Measurements from ENCODE around the gene NMS.

NMS gene

GRCh38 chr2:100451734-100452133 is 18.5 kb upstream of the NMS start:
- ATAC-seq, result no peak

GRCh38 chr2:100453853-100454252 is 16.4 kb upstream of the NMS start:
- ATAC-seq, result no peak
- TF ChIP-seq POU6F1 (CRISPR knock-in tag; IDR thresholded peaks at IDR 0.05; ENCODE audit: borderline replicate concordance, low read depth) (no peak), TCF4 (CRISPR knock-in tag; IDR thresholded peaks at IDR 0.05; ENCODE audit: borderline replicate concordance) (no peak), ZNF565 (CRISPR knock-in tag; conservative IDR thresholded peaks at IDR 0.05; ENCODE audit: low read depth) (no peak), ZNF8 (CRISPR knock-in tag; IDR thresholded peaks at IDR 0.05) (no peak), TSHZ2 (CRISPR knock-in tag; IDR thresholded peaks at IDR 0.05) (no peak), PATZ1 (CRISPR knock-in tag; IDR thresholded peaks at IDR 0.05; ENCODE audit: borderline replicate concordance) (no peak), ARNTL (CRISPR knock-in tag; IDR thresholded peaks at IDR 0.05; ENCODE audit: borderline replicate concordance, low read depth) (no peak), ISL1 (CRISPR knock-in tag; IDR thresholded peaks at IDR 0.05) (no peak), ZFP30 (CRISPR knock-in tag; IDR thresholded peaks at IDR 0.05) (no peak)

More at GRCh38 chr2:100451734-100452133, 18.5 kb upstream of the NMS start:
- TF ChIP-seq ZNF70 (CRISPR knock-in tag; IDR thresholded peaks at IDR 0.05), result no peak
- no peak for TF ChIP-seq BACH2 (CRISPR knock-in tag; IDR thresholded peaks at IDR 0.05; ENCODE audit: borderline replicate concordance)
- no peak for TF ChIP-seq GLIS3 (CRISPR knock-in tag; IDR thresholded peaks at IDR 0.05)
- no peak for TF ChIP-seq TSHZ2 (CRISPR knock-in tag; IDR thresholded peaks at IDR 0.05)
- no peak for TF ChIP-seq PPARA (CRISPR knock-in tag; IDR thresholded peaks at IDR 0.05; ENCODE audit: borderline replicate concordance)
- no peak for TF ChIP-seq ESRRG (CRISPR knock-in tag; IDR thresholded peaks at IDR 0.05)
- no peak for TF ChIP-seq ZFP30 (CRISPR knock-in tag; IDR thresholded peaks at IDR 0.05)
- no peak for TF ChIP-seq ZNF8 (CRISPR knock-in tag; IDR thresholded peaks at IDR 0.05)
- no peak for TF ChIP-seq POU6F1 (CRISPR knock-in tag; IDR thresholded peaks at IDR 0.05; ENCODE audit: borderline replicate concordance, low read depth)
- no peak for TF ChIP-seq CREB5 (CRISPR knock-in tag; IDR thresholded peaks at IDR 0.05; ENCODE audit: low read depth)
- no peak for TF ChIP-seq CSRNP3 (CRISPR knock-in tag; IDR thresholded peaks at IDR 0.05)
- TF ChIP-seq TOX (CRISPR knock-in tag; IDR thresholded peaks at IDR 0.05; ENCODE audit: borderline replicate concordance), result no peak
- TF ChIP-seq TCF4 (CRISPR knock-in tag; IDR thresholded peaks at IDR 0.05; ENCODE audit: borderline replicate concordance), result no peak
- TF ChIP-seq ZFP3 (CRISPR knock-in tag; IDR thresholded peaks at IDR 0.05), result no peak
- TF ChIP-seq SNAI2 (CRISPR knock-in tag; IDR thresholded peaks at IDR 0.05), result no peak
- no peak for TF ChIP-seq ISL1 (CRISPR knock-in tag; IDR thresholded peaks at IDR 0.05)
- no peak for TF ChIP-seq RARB (CRISPR knock-in tag; IDR thresholded peaks at IDR 0.05)
- TF ChIP-seq OSR1 (CRISPR knock-in tag; IDR thresholded peaks at IDR 0.05), result no peak
- no peak for TF ChIP-seq ZNF565 (CRISPR knock-in tag; conservative IDR thresholded peaks at IDR 0.05; ENCODE audit: low read depth)

Measured in SK-N-SH treated with all-trans-retinoic acid at 6 μM for 48 hours (cell line).